ENCODE data around the gene DNAH6. TPM values are rescaled to one million over a fixed set of nuclear protein-coding genes. Genes with fewer than 3 reads are reported as not detected.

Gene DNAH6
- total and polyA plus RNA-seq, 10 of the 15 experiments (the other 5 are each of a cell fraction or from before 2014, with no cell fraction given), result 0.07 to 1.0 (median 0.29) TPM

GRCh38 chr2:84694088-84694622, 177.9 kb downstream of the DNAH6 start (continued):
- TF ChIP-seq PRDM15 (CRISPR knock-in tag; IDR thresholded peaks at IDR 0.05) (no peak), ESRRA (IDR thresholded peaks at IDR 0.05; ENCODE audit: low read length) (no peak), CBFB (IDR thresholded peaks at IDR 0.05; ENCODE audit: low read depth) (no peak), E2F8 (IDR thresholded peaks at IDR 0.05; ENCODE audit: low read depth, partially characterized antibody) (no peak), CUX1 (IDR thresholded peaks at IDR 0.05; ENCODE audit: insufficient replicate concordance, low read depth, low read length) (no peak), MTA2 (IDR thresholded peaks at IDR 0.05; ENCODE audit: low read depth) (no peak), SMAD5 (IDR thresholded peaks at IDR 0.05; ENCODE audit: low read depth) (no peak), RBBP5 (conservative IDR thresholded peaks at IDR 0.05) (no peak), TCF3 (IDR thresholded peaks at IDR 0.05; ENCODE audit: borderline replicate concordance, insufficient read depth, low read depth, low read length) (no peak)

All from GM12878 (cell line).